HL-60 (cell line): ENCODE measurements around the gene CXCL13.

Experiments used
- CTCF ChIP-seq: IDR thresholded peaks from one replicate; pipeline ENCODE4 v1.5.1; 2011; ENCODE audit warnings: low read length, control low read depth, inconsistent platforms; ENCODE audit not compliant: insufficient read depth
- GABPA ChIP-seq: IDR thresholded peaks from 2 replicates; pipeline ENCODE4 v1.6.1; 2012; ENCODE audit warnings: low read depth
- SPI1 ChIP-seq: IDR thresholded peaks from 2 replicates; pipeline ENCODE4 v1.6.1; 2012; ENCODE audit warnings: low read depth, mild to moderate bottlenecking, borderline replicate concordance

GRCh38 chr4:77636902-77637301 is 31.3 kb downstream of the CXCL13 start:
- TF ChIP-seq SPI1 (no peak), CTCF (no peak), GABPA (no peak)
